Measurements from ENCODE around the gene GPR132. TPM values are rescaled to one million over a fixed set of nuclear protein-coding genes. Genes with fewer than 3 reads are reported as not detected.

The GPR132 gene
- total and polyA plus RNA-seq, 9 of the 15 experiments (the other 6 are each of a cell fraction or from before 2014, with no cell fraction given), result 0.01 to 1.1 (median 0.25) TPM; not detected in 1

DNA sequence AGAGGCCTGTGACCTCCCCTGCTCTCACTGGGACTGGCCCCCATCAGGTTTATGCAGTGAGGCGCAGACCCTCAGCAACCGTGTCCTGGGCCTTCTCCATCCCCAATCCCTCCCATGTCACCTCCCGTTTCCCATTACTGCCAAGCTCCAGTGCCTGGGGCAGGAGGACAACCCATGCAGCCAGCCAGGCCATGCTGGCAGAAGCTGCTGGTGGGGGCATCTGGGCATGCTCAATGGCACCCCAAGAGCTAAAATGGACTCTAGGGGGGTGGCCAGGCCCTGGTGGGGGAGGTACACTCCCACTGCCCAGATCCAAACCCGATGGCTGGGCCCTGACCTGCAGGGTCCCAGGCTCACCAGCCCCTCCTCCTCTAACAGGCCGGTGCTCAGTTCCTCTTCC lies 20.5 kb upstream of the GPR132 start (continued):
- TF ChIP-seq, protein P1, sequence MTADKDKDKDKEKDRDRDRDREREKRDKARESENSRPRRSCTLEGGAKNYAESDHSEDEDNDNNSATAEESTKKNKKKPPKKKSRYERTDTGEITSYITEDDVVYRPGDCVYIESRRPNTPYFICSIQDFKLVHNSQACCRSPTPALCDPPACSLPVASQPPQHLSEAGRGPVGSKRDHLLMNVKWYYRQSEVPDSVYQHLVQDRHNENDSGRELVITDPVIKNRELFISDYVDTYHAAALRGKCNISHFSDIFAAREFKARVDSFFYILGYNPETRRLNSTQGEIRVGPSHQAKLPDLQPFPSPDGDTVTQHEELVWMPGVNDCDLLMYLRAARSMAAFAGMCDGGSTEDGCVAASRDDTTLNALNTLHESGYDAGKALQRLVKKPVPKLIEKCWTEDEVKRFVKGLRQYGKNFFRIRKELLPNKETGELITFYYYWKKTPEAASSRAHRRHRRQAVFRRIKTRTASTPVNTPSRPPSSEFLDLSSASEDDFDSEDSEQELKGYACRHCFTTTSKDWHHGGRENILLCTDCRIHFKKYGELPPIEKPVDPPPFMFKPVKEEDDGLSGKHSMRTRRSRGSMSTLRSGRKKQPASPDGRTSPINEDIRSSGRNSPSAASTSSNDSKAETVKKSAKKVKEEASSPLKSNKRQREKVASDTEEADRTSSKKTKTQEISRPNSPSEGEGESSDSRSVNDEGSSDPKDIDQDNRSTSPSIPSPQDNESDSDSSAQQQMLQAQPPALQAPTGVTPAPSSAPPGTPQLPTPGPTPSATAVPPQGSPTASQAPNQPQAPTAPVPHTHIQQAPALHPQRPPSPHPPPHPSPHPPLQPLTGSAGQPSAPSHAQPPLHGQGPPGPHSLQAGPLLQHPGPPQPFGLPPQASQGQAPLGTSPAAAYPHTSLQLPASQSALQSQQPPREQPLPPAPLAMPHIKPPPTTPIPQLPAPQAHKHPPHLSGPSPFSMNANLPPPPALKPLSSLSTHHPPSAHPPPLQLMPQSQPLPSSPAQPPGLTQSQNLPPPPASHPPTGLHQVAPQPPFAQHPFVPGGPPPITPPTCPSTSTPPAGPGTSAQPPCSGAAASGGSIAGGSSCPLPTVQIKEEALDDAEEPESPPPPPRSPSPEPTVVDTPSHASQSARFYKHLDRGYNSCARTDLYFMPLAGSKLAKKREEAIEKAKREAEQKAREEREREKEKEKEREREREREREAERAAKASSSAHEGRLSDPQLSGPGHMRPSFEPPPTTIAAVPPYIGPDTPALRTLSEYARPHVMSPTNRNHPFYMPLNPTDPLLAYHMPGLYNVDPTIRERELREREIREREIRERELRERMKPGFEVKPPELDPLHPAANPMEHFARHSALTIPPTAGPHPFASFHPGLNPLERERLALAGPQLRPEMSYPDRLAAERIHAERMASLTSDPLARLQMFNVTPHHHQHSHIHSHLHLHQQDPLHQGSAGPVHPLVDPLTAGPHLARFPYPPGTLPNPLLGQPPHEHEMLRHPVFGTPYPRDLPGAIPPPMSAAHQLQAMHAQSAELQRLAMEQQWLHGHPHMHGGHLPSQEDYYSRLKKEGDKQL (CRISPR knock-in tag; IDR thresholded peaks at IDR 0.05; ENCODE audit: borderline replicate concordance), result no peak

DNA sequence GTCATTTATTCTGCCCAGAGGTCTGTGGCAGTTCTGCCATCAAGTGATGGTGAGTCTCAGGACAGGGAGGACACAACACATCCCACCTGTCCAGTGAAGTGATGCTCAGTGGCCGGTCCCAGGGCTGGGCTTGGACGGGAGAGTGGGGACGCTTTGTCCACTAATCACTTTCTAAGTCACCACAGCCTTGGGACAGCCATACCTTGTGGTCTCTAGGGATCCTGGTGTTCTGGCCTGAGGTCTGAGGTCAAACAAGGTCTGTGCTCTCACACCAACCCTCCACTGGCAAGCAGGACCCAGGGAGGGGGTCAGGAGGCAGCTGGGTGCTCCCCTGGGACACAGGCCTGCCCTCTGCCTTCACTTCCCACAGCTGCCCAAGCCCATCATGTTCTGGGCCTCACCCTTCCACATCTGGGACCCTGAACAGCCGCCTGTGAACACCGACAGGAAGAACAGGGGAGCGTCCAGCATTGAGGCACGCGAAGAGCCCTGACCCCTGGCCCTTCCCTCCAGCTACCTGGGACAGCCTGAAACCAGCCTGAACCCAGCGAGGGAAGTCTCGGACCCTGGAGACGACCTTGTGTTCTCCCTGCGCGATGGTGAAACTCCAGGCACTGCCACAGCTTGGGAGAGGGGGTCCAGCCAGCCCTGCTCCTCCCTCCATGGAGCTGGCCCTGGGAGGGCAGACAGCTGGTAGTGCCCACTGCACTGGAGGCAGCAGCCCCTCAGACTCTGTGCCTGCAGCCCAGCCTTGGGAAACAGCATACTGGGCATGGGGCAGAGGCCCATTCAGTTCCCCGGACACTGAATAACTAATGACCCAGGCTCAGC lies 19.7 kb upstream of the GPR132 start:
- H3K9ac ChIP-seq (ENCODE audit: insufficient read depth in 1 of 2, low read depth in 2 of 2, low read length in 2 of 2), result no peak overlapping the region
- H3K79me2 ChIP-seq (ENCODE audit: control insufficient read depth, insufficient read depth, low read length), result no peaks in the 10 kb centered on the region
- no peaks in the 10 kb centered on the region for H3K9me1 ChIP-seq (ENCODE audit: control insufficient read depth, insufficient read depth, low read length)
- no peak overlapping the region for H3K27ac ChIP-seq (ENCODE audit: extremely low read depth, low read depth, low read length)
- no peaks in the 10 kb centered on the region for H4K20me1 ChIP-seq (replicated peaks; ENCODE audit: control insufficient read depth, insufficient read depth, low read length)
- 18% methylated on average over 11 of the region's 14 CpGs for WGBS (ENCODE audit: insufficient coverage, low coverage, missing lambda C conversion rate)
- BruUV-seq (replicated peaks), result no TSS peak
- DNase-seq (ENCODE audit: extremely low read depth in 1 of 4, low spot score in 3 of 4) (no peak), ATAC-seq (no peak), FAIRE-seq (no peak)
- in situ Hi-C loops (cut with MboI), result loop anchor here (5.0 kb wide), 1 partner anchor 38 kb away; no protein-coding TSS in a partner anchor
- CTCF ChIA-PET (ENCODE audit: low intra/inter-chr PET ratio), result no interaction called here
- H3K36me3 ChIP-seq (ENCODE audit: control insufficient read depth, insufficient read depth, low read length), result no peaks in the 10 kb centered on the region
- H3K4me3 ChIP-seq, result no peak overlapping the region
- H3K27me3 ChIP-seq (ENCODE audit: control insufficient read depth in 2 of 2, insufficient read depth in 2 of 2, low read length in 2 of 2), result peaks cover 0 to 4% of the 10 kb centered on the region in 2 experiments; a peak in 1 of 5 replicates
- no peaks in the 10 kb centered on the region for H3K9me3 ChIP-seq (replicated peaks; ENCODE audit: control insufficient read depth, insufficient read depth, low read depth, low read length)
- peaks cover 3 to 31% of the 10 kb centered on the region in 2 experiments; a peak in 2 of 5 replicates for H3K4me1 ChIP-seq (replicated peaks in 1 of 2; ENCODE audit: control insufficient read depth in 2 of 2, insufficient read depth in 2 of 2, low read length in 2 of 2)
- POLR2A ChIA-PET, result no interaction called here
- H3K4me2 ChIP-seq (ENCODE audit: insufficient read depth, low read length), result no peak overlapping the region
- intact Hi-C loops (cut with micrococcal nuclease), result loop anchor here (5.0 kb wide), 1 partner anchor 38 kb away; no protein-coding TSS in a partner anchor
- no peak overlapping the region for H2AFZ ChIP-seq (ENCODE audit: low read depth, low read length)
- TF ChIP-seq OTX1 (CRISPR knock-in tag; IDR thresholded peaks at IDR 0.05) (no peak), KDM2B (CRISPR knock-in tag; IDR thresholded peaks at IDR 0.05) (no peak), GTF2A2 (tag; IDR thresholded peaks at IDR 0.05) (no peak), KAT2B (IDR thresholded peaks at IDR 0.05; ENCODE audit: low read depth, low read length) (no peak), RFX1 (IDR thresholded peaks at IDR 0.05) (no peak), HDAC2 (IDR thresholded peaks at IDR 0.05) (no peak), POLR2B (IDR thresholded peaks at IDR 0.05; ENCODE audit: low read depth, partially characterized antibody) (no peak), STAG1 (CRISPR knock-in tag; IDR thresholded peaks at IDR 0.05; ENCODE audit: borderline replicate concordance) (no peak), ZNF23 (CRISPR knock-in tag; IDR thresholded peaks at IDR 0.05) (no peak)
- TF ChIP-seq, protein P2, sequence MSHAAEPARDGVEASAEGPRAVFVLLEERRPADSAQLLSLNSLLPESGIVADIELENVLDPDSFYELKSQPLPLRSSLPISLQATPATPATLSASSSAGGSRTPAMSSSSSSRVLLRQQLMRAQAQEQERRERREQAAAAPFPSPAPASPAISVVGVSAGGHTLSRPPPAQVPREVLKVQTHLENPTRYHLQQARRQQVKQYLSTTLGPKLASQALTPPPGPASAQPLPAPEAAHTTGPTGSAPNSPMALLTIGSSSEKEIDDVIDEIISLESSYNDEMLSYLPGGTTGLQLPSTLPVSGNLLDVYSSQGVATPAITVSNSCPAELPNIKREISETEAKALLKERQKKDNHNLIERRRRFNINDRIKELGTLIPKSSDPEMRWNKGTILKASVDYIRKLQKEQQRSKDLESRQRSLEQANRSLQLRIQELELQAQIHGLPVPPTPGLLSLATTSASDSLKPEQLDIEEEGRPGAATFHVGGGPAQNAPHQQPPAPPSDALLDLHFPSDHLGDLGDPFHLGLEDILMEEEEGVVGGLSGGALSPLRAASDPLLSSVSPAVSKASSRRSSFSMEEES (CRISPR knock-in tag; IDR thresholded peaks at IDR 0.05), result no peak
- TF ChIP-seq, protein P3, sequence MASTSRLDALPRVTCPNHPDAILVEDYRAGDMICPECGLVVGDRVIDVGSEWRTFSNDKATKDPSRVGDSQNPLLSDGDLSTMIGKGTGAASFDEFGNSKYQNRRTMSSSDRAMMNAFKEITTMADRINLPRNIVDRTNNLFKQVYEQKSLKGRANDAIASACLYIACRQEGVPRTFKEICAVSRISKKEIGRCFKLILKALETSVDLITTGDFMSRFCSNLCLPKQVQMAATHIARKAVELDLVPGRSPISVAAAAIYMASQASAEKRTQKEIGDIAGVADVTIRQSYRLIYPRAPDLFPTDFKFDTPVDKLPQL (IDR thresholded peaks at IDR 0.05; ENCODE audit: extremely low read depth, insufficient read length), result no peak

All from K562 (cell line).